ENCODE results near the gene REPIN1. TPM values are rescaled to one million over a fixed set of nuclear protein-coding genes. Genes with fewer than 3 reads are reported as not detected.
A peak's percentile ranks its signal among the peaks of the same experiment; 100 is the strongest.

Gene REPIN1
- total RNA-seq, 3 donors from 2014 or later = 151 to 228 (median 202) TPM

DNA sequence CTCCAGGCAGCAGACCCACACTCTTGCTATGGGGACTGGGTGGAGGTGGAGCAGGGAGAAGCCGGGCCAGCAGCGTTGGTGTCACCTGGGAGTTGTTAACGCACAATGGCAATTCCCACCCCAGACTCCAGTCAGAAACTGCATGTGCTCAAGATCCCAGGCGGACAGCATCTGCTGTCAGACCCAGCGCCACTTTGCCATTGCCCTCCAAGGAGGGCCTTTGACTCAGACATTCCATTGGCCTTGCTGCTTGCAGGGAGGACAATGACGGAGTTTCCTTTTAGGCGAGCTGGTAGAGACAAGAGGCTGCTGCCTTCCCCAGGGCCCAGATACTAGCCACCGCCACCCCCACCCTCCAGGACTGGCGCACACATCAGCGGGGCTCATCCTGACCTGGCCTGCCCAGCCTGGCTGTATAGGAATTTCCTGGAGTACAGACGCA is 45.0 kb downstream of the REPIN1 start:
- TF ChIP-seq CTCF (IDR thresholded peaks at IDR 0.05) = no peak
- Histone ChIP-seq H3K9me3 (no peaks in the 10 kb centered on the region), H3K4me1 (ENCODE audit: low read depth) (no peaks in the 10 kb centered on the region), H3K36me3 (ENCODE audit: low read depth) (no peaks in the 10 kb centered on the region), H3K4me3 (no peak overlapping the region)
- intact Hi-C loops (cut with DNase I, micrococcal nuclease) = no loop called here
- no peak for DNase-seq
- ATAC-seq = no peak

- Histone ChIP-seq H3K4me3 (no peak overlapping the region), H3K9me3 (no peaks in the 10 kb centered on the region), H3K36me3 (ENCODE audit: low read depth) (no peaks in the 10 kb centered on the region), H3K4me1 (ENCODE audit: low read depth) (no peaks in the 10 kb centered on the region)
- DNase-seq = peak in 1 of 3 donors; percentile 0
- intact Hi-C loops (cut with DNase I, micrococcal nuclease) = no loop called here
- ATAC-seq = no peak
- no peak for TF ChIP-seq CTCF (IDR thresholded peaks at IDR 0.05)
Observed at GRCh38 chr7:150415161-150416153, 46.8 kb downstream of the REPIN1 start.

DNA sequence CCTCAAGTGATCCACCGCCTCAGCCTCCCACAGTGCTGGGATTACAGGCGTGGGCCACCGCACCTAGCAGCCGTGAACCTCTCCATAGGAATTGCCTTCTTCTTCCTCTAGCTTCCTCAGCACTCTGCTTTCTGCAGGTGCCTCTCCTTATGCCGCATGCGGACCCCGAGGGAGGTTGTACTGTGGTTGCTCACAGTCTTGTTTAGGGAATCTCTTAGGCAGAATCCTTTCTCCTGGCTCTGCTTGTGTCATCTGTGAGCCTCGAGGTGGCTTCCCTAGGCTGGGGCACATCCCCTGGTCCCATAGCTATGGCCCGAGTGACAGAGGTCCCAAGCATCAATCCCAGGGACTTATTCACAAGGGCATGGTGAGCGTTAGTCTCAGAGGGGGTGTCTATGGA is 48.6 kb downstream of the REPIN1 start:
- H3K4me1 ChIP-seq (ENCODE audit: low read depth) = no peaks in the 10 kb centered on the region
- intact Hi-C loops (cut with DNase I, micrococcal nuclease) = no loop called here
- H3K36me3 ChIP-seq (ENCODE audit: low read depth) = no peaks in the 10 kb centered on the region
- DNase-seq = no peak
- TF ChIP-seq CTCF (IDR thresholded peaks at IDR 0.05) = no peak
- no peak overlapping the region for H3K4me3 ChIP-seq
- no peak for ATAC-seq
- H3K9me3 ChIP-seq = no peaks in the 10 kb centered on the region

- H3K4me1 ChIP-seq (ENCODE audit: low read depth) = no peaks in the 10 kb centered on the region
- no peaks in the 10 kb centered on the region for H3K36me3 ChIP-seq (ENCODE audit: low read depth)
- no peaks in the 10 kb centered on the region for H3K9me3 ChIP-seq
- DNase-seq = peak in 1 of 3 donors; percentile 9
- no peak for TF ChIP-seq CTCF (IDR thresholded peaks at IDR 0.05)
- intact Hi-C loops (cut with DNase I, micrococcal nuclease) = no loop called here
- no peak for ATAC-seq
- H3K4me3 ChIP-seq = no peak overlapping the region
Observed at GRCh38 chr7:150417863-150418262, 49.2 kb downstream of the REPIN1 start.

DNA sequence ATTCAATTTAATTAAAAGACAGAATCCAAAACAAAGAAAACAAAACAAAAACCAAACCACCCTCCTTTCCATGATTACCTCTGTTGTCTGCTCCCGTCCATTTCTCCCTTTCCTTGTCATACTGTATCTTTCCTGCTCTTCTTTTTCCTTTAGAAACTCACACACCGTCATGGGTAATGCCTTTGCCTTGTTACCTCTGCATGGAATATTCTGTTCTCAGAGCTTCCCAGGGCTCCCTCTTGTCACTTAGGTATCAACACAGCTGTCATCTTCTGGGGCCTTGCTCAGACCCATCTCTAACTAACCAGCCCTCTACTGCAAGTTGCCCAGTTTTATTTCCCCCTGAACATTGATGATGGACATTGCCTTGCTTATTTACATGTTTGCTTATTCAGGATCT is 51.6 kb downstream of the REPIN1 start:
- Histone ChIP-seq H3K4me3 (no peak overlapping the region), H3K9me3 (no peaks in the 10 kb centered on the region), H3K4me1 (ENCODE audit: low read depth) (no peaks in the 10 kb centered on the region), H3K36me3 (ENCODE audit: low read depth) (no peaks in the 10 kb centered on the region)
- TF ChIP-seq CTCF (IDR thresholded peaks at IDR 0.05) = no peak
- ATAC-seq = no peak
- intact Hi-C loops (cut with DNase I, micrococcal nuclease) = loop anchor here in 1 of 2 donors (5.0 kb wide), 1 partner anchor 63 kb away; no protein-coding TSS in a partner anchor
- DNase-seq = no peak

All from mucosa of descending colon (tissue), 3 donors.